ENCODE data around the gene NDRG4.

DNA sequence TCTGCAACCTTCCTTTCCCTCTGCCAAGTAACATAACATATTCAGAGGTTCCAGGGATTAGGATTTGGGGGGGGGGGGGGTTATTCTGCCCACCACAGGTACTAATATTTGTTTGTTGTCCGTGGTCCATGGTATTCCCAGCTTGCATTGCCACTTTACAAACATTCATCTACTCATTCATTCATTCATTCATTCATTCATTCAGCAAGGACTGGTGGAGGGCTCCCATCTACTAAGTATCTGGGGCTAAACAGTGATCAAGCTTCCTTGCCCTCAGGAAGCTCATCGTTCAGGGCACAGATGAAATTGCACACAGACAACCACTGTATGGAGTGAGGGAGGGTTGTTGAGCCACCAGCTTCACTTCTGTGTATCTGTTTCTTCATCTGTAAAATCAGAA lies 45.8 kb upstream of the NDRG4 start:
- TF ChIP-seq, protein P1, sequence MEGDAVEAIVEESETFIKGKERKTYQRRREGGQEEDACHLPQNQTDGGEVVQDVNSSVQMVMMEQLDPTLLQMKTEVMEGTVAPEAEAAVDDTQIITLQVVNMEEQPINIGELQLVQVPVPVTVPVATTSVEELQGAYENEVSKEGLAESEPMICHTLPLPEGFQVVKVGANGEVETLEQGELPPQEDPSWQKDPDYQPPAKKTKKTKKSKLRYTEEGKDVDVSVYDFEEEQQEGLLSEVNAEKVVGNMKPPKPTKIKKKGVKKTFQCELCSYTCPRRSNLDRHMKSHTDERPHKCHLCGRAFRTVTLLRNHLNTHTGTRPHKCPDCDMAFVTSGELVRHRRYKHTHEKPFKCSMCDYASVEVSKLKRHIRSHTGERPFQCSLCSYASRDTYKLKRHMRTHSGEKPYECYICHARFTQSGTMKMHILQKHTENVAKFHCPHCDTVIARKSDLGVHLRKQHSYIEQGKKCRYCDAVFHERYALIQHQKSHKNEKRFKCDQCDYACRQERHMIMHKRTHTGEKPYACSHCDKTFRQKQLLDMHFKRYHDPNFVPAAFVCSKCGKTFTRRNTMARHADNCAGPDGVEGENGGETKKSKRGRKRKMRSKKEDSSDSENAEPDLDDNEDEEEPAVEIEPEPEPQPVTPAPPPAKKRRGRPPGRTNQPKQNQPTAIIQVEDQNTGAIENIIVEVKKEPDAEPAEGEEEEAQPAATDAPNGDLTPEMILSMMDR (IDR thresholded peaks at IDR 0.05; ENCODE audit: low read depth, low read length, poor library complexity, severe bottlenecking): no peak
- TF ChIP-seq EZH2phosphoT487 (IDR thresholded peaks at IDR 0.05; ENCODE audit: borderline replicate concordance, low read length): no peak

Data from DOHH2 (cell line).